Esophagus squamous epithelium (tissue), 5 donors: Measurements from ENCODE around the gene TPSB2. TPM values are rescaled to one million over a fixed set of nuclear protein-coding genes. Genes with fewer than 3 reads are reported as not detected.

Experiments
- DNase-seq: peaks from one replicate; lab custom pipeline; 2025; lab: John Stamatoyannopoulos, UW
- H3K27ac ChIP-seq, 4 donors: fragments of 200-600 bp; sonication (generic); one replicate each; pipeline ENCODE4 v1.5.1; 2016 to 2019; ENCODE audit warnings: mild to moderate bottlenecking in 1 of 4
- H3K27me3 ChIP-seq, 4 donors: fragments of 200-600 bp; sonication (generic); 1 replicate in 3 of 4; 2 replicates in 1 of 4; pipeline versions ENCODE4 v1.5.1 to v1.6.0; 2017 to 2021; ENCODE audit warnings: antibody characterized with exemption in 1 of 4
- H3K36me3 ChIP-seq, 3 donors: fragments of 200-600 bp; sonication (generic); one replicate each; pipeline ENCODE4 v1.5.1; 2016 to 2019
- H3K4me1 ChIP-seq, 3 donors: fragments of 200-600 bp; sonication (generic); one replicate each; pipeline ENCODE4 v1.5.1; 2017 to 2019
- H3K4me3 ChIP-seq, 4 donors: fragments of 200-600 bp; sonication (generic); 1 replicate in 3 of 4; 2 replicates in 1 of 4; pipeline ENCODE4 v1.5.1; 2016 to 2019; ENCODE audit warnings: mild to moderate bottlenecking in 2 of 4, moderate library complexity in 1 of 4
- H3K9me3 ChIP-seq, 3 donors: fragments of 200-600 bp; sonication (generic); one replicate each; pipeline ENCODE4 v1.5.1; 2016 to 2019
- CTCF ChIP-seq, 6 experiments: fragments of 450-650 bp in 4 of 6; fragments of 200-600 bp in 2 of 6; sonication (generic) in 2 of 6; IDR thresholded peaks; one replicate each; pipeline ENCODE4 v1.5.1; 2016 to 2019; ENCODE audit warnings: antibody characterized with exemption in 6 of 6, mild to moderate bottlenecking in 4 of 6, moderate library complexity in 4 of 6
- POLR2A ChIP-seq, 4 donors: fragments of 450-650 bp; IDR thresholded peaks; one replicate each; pipeline ENCODE4 v1.6.1; 2017; ENCODE audit warnings: antibody characterized with exemption in 4 of 4, mild to moderate bottlenecking in 4 of 4, moderate library complexity in 3 of 4
- WGBS, 2 donors: methylation state at CpG; one replicate each; pipeline ENCODE4 v1.1.5; 2018; 5-methylcytosine and 5-hydroxymethylcytosine counted together
- intact Hi-C: fragments of 100-400 bp; cut with DNase I; formaldehyde crosslinking; loops from one replicate; pipeline ENCODE4 v1.15.0; 2022
- total RNA-seq, 4 donors: library from RNA; depleted of rRNA; stranded (reverse); fragments of >200 nt; gene quantifications; one replicate each; pipeline ENCODE4 v1.1.0, GENCODE V29; 2016
- donor health status: DM: yes; HTN: yes; CAD: no.

The TPSB2 gene
- total RNA-seq, 4 donors from 2014 or later = 4.0 to 537 (median 20.2) TPM

- DNase-seq = no peak
- Histone ChIP-seq H3K4me3 (no peak overlapping the region), H3K36me3 (peaks cover 0 to 33% (median 0%) of the 10 kb centered on the region in 3 donors), H3K9me3 (no peaks in the 10 kb centered on the region), H3K4me1 (no peaks in the 10 kb centered on the region), H3K27me3 (peaks cover 0 to 7% (median 0%) of the 10 kb centered on the region in 4 donors), H3K27ac (no peak overlapping the region)
- intact Hi-C loops = no loop called here
- TF ChIP-seq POLR2A (IDR thresholded peaks at IDR 0.05) = no peak
- TF ChIP-seq CTCF (IDR thresholded peaks at IDR 0.05) = no peak
- WGBS, 2 donors = 78 to 86% methylated on average over 21 to 25 of the region's 49 CpGs
Measured at GRCh38 chr16:1218061-1218929, 11.7 kb downstream of the TPSB2 start.

- 88% methylated on average over 10 of the region's 24 CpGs; no CpG with 5 or more reads in 1 of the 2 donors for WGBS, 2 donors
- intact Hi-C loops = no loop called here
- Histone ChIP-seq H3K4me1 (no peaks in the 10 kb centered on the region), H3K36me3 (peaks cover 0 to 38% (median 0%) of the 10 kb centered on the region in 3 donors), H3K27ac (no peak overlapping the region), H3K27me3 (peaks cover 0 to 7% (median 0%) of the 10 kb centered on the region in 4 donors), H3K4me3 (no peak overlapping the region), H3K9me3 (no peaks in the 10 kb centered on the region)
- no peak for TF ChIP-seq CTCF (IDR thresholded peaks at IDR 0.05)
- no peak for TF ChIP-seq POLR2A (IDR thresholded peaks at IDR 0.05)
- DNase-seq = no peak
Measured at GRCh38 chr16:1217526-1217925, 12.5 kb downstream of the TPSB2 start.

- H3K27ac ChIP-seq = no peak overlapping the region
- H3K4me1 ChIP-seq = no peaks in the 10 kb centered on the region
- WGBS, 2 donors = 39 to 70% methylated on average over 9 to 11 of the region's 32 CpGs
- no peak for DNase-seq
- no peak overlapping the region for H3K4me3 ChIP-seq
- intact Hi-C loops = no loop called here
- no peak for TF ChIP-seq POLR2A (IDR thresholded peaks at IDR 0.05)
- no peak for TF ChIP-seq CTCF (IDR thresholded peaks at IDR 0.05)
- H3K36me3 ChIP-seq = peaks cover 0 to 41% (median 0%) of the 10 kb centered on the region in 3 donors
- no peaks in the 10 kb centered on the region for H3K9me3 ChIP-seq
- H3K27me3 ChIP-seq = peaks cover 0 to 7% (median 0%) of the 10 kb centered on the region in 4 donors
Measured at GRCh38 chr16:1216681-1217400, 13.1 kb downstream of the TPSB2 start.

GRCh38 chr16:1216296-1216619 is 13.7 kb downstream of the TPSB2 start:
- Histone ChIP-seq H3K36me3 (peaks cover 0 to 47% (median 0%) of the 10 kb centered on the region in 3 donors), H3K4me1 (no peaks in the 10 kb centered on the region), H3K4me3 (no peak overlapping the region), H3K27me3 (peaks cover 0 to 7% (median 0%) of the 10 kb centered on the region in 4 donors), H3K9me3 (no peaks in the 10 kb centered on the region), H3K27ac (no peak overlapping the region)
- no peak for TF ChIP-seq CTCF (IDR thresholded peaks at IDR 0.05)
- TF ChIP-seq POLR2A (IDR thresholded peaks at IDR 0.05) = no peak
- 67 to 83% methylated on average over 1 to 3 of the region's 12 CpGs for WGBS, 2 donors
- intact Hi-C loops = no loop called here
- DNase-seq = no peak
